ENCODE measurements around the gene AKR1A1.
A peak's percentile ranks its signal among the peaks of the same experiment; 100 is the strongest.

AKR1A1 gene

GRCh38 chr1:45544530-45544929, 6.1 kb upstream of the AKR1A1 start:
- Histone ChIP-seq H3K36me3 (ENCODE audit: control insufficient read depth, insufficient read depth, low read length) (no peaks in the 10 kb centered on the region), H3K27ac (ENCODE audit: insufficient read depth, low read length, poor library complexity, severe bottlenecking) (no peak overlapping the region), H3K4me1 (ENCODE audit: control insufficient read depth, insufficient read depth, low read length, poor library complexity, severe bottlenecking) (peaks cover 17% of the 10 kb centered on the region), H3K4me3 (ENCODE audit: insufficient read depth, low read depth, low read length, poor library complexity, severe bottlenecking) (no peak overlapping the region), H3K27me3 (replicated peaks; ENCODE audit: control insufficient read depth, insufficient read depth, low read length, poor library complexity, severe bottlenecking) (no peaks in the 10 kb centered on the region), H3K9me3 (ENCODE audit: control insufficient read depth, low read length) (no peaks in the 10 kb centered on the region)
- DNase-seq = no peak

DNA sequence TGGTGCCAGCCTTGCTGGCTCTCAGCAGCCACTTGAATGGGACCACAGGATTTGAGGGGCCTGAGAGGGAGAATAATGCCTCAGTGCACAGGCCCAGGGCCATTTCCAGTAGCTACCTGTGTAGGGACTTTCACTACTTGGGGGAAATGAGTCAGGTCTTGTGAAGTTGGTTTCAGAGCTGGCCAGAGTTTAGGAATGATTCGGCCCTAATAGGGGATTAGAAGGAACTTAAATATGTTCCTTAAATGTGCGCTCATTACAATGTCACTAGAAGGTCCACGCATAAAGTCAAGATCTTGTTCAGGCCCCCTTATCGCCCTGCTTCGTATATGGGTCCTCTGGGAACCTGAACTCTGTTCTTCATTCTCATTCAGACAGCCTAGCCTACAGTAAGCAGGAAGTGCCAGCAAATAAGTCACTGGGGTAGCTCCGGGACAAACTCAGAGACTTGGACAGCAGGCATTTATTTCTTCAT, 5.6 kb upstream of the AKR1A1 start:
- DNase-seq = no peak
- no peaks in the 10 kb centered on the region for H3K36me3 ChIP-seq (ENCODE audit: control insufficient read depth, insufficient read depth, low read length)
- H3K4me3 ChIP-seq (ENCODE audit: insufficient read depth, low read depth, low read length, poor library complexity, severe bottlenecking) = no peak overlapping the region
- H3K9me3 ChIP-seq (ENCODE audit: control insufficient read depth, low read length) = no peaks in the 10 kb centered on the region
- no peaks in the 10 kb centered on the region for H3K27me3 ChIP-seq (replicated peaks; ENCODE audit: control insufficient read depth, insufficient read depth, low read length, poor library complexity, severe bottlenecking)
- peak overlapping the region; percentile 31 for H3K27ac ChIP-seq (ENCODE audit: insufficient read depth, low read length, poor library complexity, severe bottlenecking)
- H3K4me1 ChIP-seq (ENCODE audit: control insufficient read depth, insufficient read depth, low read length, poor library complexity, severe bottlenecking) = peaks cover 17% of the 10 kb centered on the region

DNA sequence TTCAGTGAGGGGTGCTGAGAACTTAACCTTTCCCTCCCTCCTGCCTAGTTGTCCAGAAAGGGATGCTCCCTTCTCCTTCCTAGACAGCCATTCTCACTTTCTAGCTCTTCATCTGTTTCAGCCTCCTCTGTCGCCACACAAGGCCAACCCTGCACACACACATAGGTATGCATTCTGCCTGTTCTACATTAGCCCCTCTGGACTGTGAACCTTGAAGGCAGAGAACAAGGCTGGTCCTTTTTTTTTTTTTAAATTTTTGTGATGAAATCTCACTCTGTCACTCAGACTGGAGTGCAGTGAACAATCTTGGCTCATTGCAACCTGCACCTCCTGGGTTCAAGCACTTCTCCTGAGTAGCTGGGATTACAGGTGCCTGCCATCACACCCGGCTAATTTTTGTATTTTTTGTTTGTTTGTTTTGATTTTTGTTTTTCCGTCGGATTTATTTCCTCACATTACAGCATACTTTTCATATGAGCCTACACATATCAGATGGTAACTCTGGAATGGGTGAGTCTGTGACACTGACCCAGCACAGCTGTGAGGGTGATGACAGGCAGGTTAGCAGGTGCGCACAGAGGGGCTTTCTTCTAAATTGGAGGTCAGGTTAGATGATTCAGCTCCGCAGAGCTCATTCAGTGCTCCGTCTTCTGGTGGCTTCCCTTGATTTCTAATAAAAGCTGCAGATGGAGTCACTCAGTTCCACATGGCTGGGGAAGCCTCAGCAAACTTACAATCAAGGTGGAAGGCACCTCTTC, 4.9 kb upstream of the AKR1A1 start:
- H3K9me3 ChIP-seq (ENCODE audit: control insufficient read depth, low read length) = no peaks in the 10 kb centered on the region
- H3K27me3 ChIP-seq (replicated peaks; ENCODE audit: control insufficient read depth, insufficient read depth, low read length, poor library complexity, severe bottlenecking) = no peaks in the 10 kb centered on the region
- H3K4me1 ChIP-seq (ENCODE audit: control insufficient read depth, insufficient read depth, low read length, poor library complexity, severe bottlenecking) = peaks cover 21% of the 10 kb centered on the region
- no peak overlapping the region for H3K4me3 ChIP-seq (ENCODE audit: insufficient read depth, low read depth, low read length, poor library complexity, severe bottlenecking)
- DNase-seq = no peak
- no peak overlapping the region for H3K27ac ChIP-seq (ENCODE audit: insufficient read depth, low read length, poor library complexity, severe bottlenecking)
- no peaks in the 10 kb centered on the region for H3K36me3 ChIP-seq (ENCODE audit: control insufficient read depth, insufficient read depth, low read length)

- Histone ChIP-seq H3K27ac (ENCODE audit: insufficient read depth, low read length, poor library complexity, severe bottlenecking) (peak overlapping the region; percentile 93), H3K4me1 (ENCODE audit: control insufficient read depth, insufficient read depth, low read length, poor library complexity, severe bottlenecking) (peaks cover 8% of the 10 kb centered on the region), H3K27me3 (replicated peaks; ENCODE audit: control insufficient read depth, insufficient read depth, low read length, poor library complexity, severe bottlenecking) (no peaks in the 10 kb centered on the region), H3K4me3 (ENCODE audit: insufficient read depth, low read depth, low read length, poor library complexity, severe bottlenecking) (peak overlapping the region; percentile 76), H3K36me3 (ENCODE audit: control insufficient read depth, insufficient read depth, low read length) (no peaks in the 10 kb centered on the region), H3K9me3 (ENCODE audit: control insufficient read depth, low read length) (no peaks in the 10 kb centered on the region)
- no peak for DNase-seq
Measured at GRCh38 chr1:45551684-45552083, 1.1 kb downstream of the AKR1A1 start.

GRCh38 chr1:45552331-45552730, 1.7 kb downstream of the AKR1A1 start:
- Histone ChIP-seq H3K9me3 (ENCODE audit: control insufficient read depth, low read length) (no peaks in the 10 kb centered on the region), H3K4me3 (ENCODE audit: insufficient read depth, low read depth, low read length, poor library complexity, severe bottlenecking) (no peak overlapping the region), H3K4me1 (ENCODE audit: control insufficient read depth, insufficient read depth, low read length, poor library complexity, severe bottlenecking) (peaks cover 8% of the 10 kb centered on the region), H3K36me3 (ENCODE audit: control insufficient read depth, insufficient read depth, low read length) (no peaks in the 10 kb centered on the region), H3K27me3 (replicated peaks; ENCODE audit: control insufficient read depth, insufficient read depth, low read length, poor library complexity, severe bottlenecking) (no peaks in the 10 kb centered on the region), H3K27ac (ENCODE audit: insufficient read depth, low read length, poor library complexity, severe bottlenecking) (no peak overlapping the region)
- no peak for DNase-seq

- Histone ChIP-seq H3K27ac (ENCODE audit: insufficient read depth, low read length, poor library complexity, severe bottlenecking) (no peak overlapping the region), H3K27me3 (replicated peaks; ENCODE audit: control insufficient read depth, insufficient read depth, low read length, poor library complexity, severe bottlenecking) (no peaks in the 10 kb centered on the region), H3K4me3 (ENCODE audit: insufficient read depth, low read depth, low read length, poor library complexity, severe bottlenecking) (no peak overlapping the region), H3K36me3 (ENCODE audit: control insufficient read depth, insufficient read depth, low read length) (no peaks in the 10 kb centered on the region), H3K4me1 (ENCODE audit: control insufficient read depth, insufficient read depth, low read length, poor library complexity, severe bottlenecking) (peaks cover 8% of the 10 kb centered on the region), H3K9me3 (ENCODE audit: control insufficient read depth, low read length) (no peaks in the 10 kb centered on the region)
- DNase-seq = no peak
Measured at GRCh38 chr1:45554198-45554597, 3.6 kb downstream of the AKR1A1 start.

DNA sequence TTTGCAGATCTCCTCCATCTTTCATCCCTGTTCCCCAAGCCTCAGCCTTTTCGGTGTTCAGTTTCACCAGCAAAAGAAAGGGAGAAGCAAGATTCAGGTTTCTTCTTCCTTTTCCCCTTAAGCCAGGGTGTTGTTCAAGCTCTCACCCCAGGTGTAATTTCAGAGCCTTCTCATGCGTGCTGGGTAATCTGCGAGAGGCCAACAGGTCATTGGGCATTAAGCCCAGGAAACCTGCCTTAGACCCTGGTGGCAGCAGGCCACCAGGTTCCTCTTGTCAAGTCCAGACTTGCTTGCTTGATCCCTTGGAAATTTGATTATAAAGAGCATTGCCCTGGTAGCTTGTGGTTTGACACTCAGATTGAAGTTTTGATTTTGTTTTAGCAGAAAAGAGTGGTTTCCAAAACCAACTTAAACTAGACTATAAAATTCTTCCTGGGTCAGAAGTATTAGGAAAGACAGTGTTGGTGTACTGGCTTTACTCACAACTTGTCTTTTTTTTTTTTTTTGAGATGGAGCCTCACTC, 6.9 kb downstream of the AKR1A1 start:
- H3K36me3 ChIP-seq (ENCODE audit: control insufficient read depth, insufficient read depth, low read length) = peaks cover 10% of the 10 kb centered on the region

GRCh38 chr1:45563843-45564242, 13.2 kb downstream of the AKR1A1 start:
- no peak for DNase-seq
- no peak overlapping the region for H3K4me3 ChIP-seq (ENCODE audit: insufficient read depth, low read depth, low read length, poor library complexity, severe bottlenecking)
- H3K9me3 ChIP-seq (ENCODE audit: control insufficient read depth, low read length) = no peaks in the 10 kb centered on the region
- peaks cover 32% of the 10 kb centered on the region for H3K36me3 ChIP-seq (ENCODE audit: control insufficient read depth, insufficient read depth, low read length)
- no peaks in the 10 kb centered on the region for H3K27me3 ChIP-seq (replicated peaks; ENCODE audit: control insufficient read depth, insufficient read depth, low read length, poor library complexity, severe bottlenecking)
- H3K4me1 ChIP-seq (ENCODE audit: control insufficient read depth, insufficient read depth, low read length, poor library complexity, severe bottlenecking) = no peaks in the 10 kb centered on the region
- H3K27ac ChIP-seq (ENCODE audit: insufficient read depth, low read length, poor library complexity, severe bottlenecking) = no peak overlapping the region

More for the DNA sequence above, 6.9 kb downstream of the AKR1A1 start:
- Histone ChIP-seq H3K9me3 (ENCODE audit: control insufficient read depth, low read length) (no peaks in the 10 kb centered on the region), H3K27me3 (replicated peaks; ENCODE audit: control insufficient read depth, insufficient read depth, low read length, poor library complexity, severe bottlenecking) (no peaks in the 10 kb centered on the region), H3K27ac (ENCODE audit: insufficient read depth, low read length, poor library complexity, severe bottlenecking) (no peak overlapping the region), H3K4me3 (ENCODE audit: insufficient read depth, low read depth, low read length, poor library complexity, severe bottlenecking) (no peak overlapping the region), H3K4me1 (ENCODE audit: control insufficient read depth, insufficient read depth, low read length, poor library complexity, severe bottlenecking) (no peaks in the 10 kb centered on the region)
- no peak for DNase-seq

DNA sequence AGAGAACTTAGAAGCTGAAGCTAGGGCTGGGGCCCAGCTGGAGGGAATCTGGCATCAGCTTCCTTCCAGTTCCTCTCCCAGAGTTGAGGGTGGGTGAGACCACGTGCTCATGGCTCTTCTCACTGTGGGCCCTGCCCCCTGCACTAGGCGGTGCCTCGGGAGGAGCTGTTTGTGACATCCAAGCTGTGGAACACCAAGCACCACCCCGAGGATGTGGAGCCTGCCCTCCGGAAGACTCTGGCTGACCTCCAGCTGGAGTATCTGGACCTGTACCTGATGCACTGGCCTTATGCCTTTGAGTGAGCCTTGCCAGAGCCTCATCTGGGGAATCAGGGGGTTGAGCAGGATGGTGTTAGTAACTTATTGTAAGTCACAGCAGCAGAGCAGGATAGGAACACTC, 16.1 kb downstream of the AKR1A1 start:
- Histone ChIP-seq H3K9me3 (ENCODE audit: control insufficient read depth, low read length) (no peaks in the 10 kb centered on the region), H3K27me3 (replicated peaks; ENCODE audit: control insufficient read depth, insufficient read depth, low read length, poor library complexity, severe bottlenecking) (no peaks in the 10 kb centered on the region), H3K36me3 (ENCODE audit: control insufficient read depth, insufficient read depth, low read length) (peaks cover 31% of the 10 kb centered on the region), H3K4me1 (ENCODE audit: control insufficient read depth, insufficient read depth, low read length, poor library complexity, severe bottlenecking) (no peaks in the 10 kb centered on the region), H3K4me3 (ENCODE audit: insufficient read depth, low read depth, low read length, poor library complexity, severe bottlenecking) (no peak overlapping the region), H3K27ac (ENCODE audit: insufficient read depth, low read length, poor library complexity, severe bottlenecking) (no peak overlapping the region)
- no peak for DNase-seq

DNA sequence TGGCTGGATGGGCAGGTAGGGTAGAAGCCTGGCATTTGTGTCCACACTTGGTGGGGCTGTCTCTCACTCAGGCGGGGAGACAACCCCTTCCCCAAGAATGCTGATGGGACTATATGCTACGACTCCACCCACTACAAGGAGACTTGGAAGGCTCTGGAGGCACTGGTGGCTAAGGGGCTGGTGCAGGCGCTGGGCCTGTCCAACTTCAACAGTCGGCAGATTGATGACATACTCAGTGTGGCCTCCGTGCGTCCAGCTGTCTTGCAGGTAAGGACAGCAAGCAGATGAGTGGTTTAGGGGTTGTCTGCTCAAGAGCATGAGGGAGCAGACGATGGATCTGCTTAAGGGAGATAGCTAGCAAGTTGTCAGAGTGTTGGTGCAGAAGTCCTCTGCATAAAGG, 17.3 kb downstream of the AKR1A1 start:
- H3K27ac ChIP-seq (ENCODE audit: insufficient read depth, low read length, poor library complexity, severe bottlenecking) = no peak overlapping the region
- no peaks in the 10 kb centered on the region for H3K4me1 ChIP-seq (ENCODE audit: control insufficient read depth, insufficient read depth, low read length, poor library complexity, severe bottlenecking)
- H3K36me3 ChIP-seq (ENCODE audit: control insufficient read depth, insufficient read depth, low read length) = peaks cover 27% of the 10 kb centered on the region
- no peak overlapping the region for H3K4me3 ChIP-seq (ENCODE audit: insufficient read depth, low read depth, low read length, poor library complexity, severe bottlenecking)
- DNase-seq = no peak
- no peaks in the 10 kb centered on the region for H3K27me3 ChIP-seq (replicated peaks; ENCODE audit: control insufficient read depth, insufficient read depth, low read length, poor library complexity, severe bottlenecking)
- no peaks in the 10 kb centered on the region for H3K9me3 ChIP-seq (ENCODE audit: control insufficient read depth, low read length)
